Bone marrow (tissue), 2 donors: ENCODE results near the gene AVL9.
"Not testable (repeated sequence)": the region's sequence is repeated elsewhere in the genome, so short reads cannot be mapped to it uniquely, and the experiment has no call there.

Source experiments
- DNase-seq, 2 donors: peaks; one replicate each; lab custom pipeline; 2025; lab: John Stamatoyannopoulos, UW

AVL9 gene

DNA sequence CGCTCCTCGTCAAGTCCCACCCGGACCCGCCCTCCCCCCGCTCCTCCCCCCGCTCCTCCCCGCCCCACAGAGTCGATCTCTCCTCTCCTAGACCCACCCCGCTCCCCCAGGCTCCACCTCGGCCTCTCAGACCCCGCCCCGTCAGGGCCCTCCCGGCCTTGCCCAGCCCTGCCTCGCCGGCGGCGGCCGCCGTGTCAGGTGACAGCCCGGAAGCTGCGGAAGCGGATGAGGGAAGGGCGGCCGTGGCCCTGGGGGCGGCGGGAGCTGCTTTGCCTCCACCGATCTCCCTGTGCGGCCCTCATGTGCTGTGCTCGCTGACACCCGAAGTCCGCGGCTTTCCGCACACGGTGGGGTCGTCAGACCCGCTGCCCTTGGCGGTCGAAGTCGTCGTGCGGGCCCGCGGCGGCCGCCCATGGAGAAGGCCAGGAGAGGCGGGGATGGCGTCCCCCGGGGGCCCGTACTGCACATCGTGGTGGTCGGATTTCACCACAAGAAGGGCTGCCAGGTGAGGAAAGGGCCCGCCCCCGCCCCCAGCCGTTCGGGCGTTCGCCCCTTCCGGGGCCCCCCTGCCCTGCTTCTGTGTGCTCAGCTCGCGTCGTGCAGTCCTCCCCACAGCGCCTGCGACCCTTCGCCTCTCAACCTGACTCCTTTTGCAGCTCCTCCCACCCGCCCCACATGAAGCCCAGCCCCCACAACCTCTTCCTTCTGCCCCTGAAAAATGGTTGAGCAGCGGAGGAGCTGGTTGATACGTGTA, at the start of gene AVL9:
Gene AVL9 (plus strand): TSS at position 192 of the 754 bp plus-strand sequence. CDS start 221 bp downstream, at position 413.
- peak; percentile 87 to 90 for DNase-seq

GRCh38 chr7:32447218-32447617, 48.1 kb upstream of the AVL9 start:
- no peak for DNase-seq

DNA sequence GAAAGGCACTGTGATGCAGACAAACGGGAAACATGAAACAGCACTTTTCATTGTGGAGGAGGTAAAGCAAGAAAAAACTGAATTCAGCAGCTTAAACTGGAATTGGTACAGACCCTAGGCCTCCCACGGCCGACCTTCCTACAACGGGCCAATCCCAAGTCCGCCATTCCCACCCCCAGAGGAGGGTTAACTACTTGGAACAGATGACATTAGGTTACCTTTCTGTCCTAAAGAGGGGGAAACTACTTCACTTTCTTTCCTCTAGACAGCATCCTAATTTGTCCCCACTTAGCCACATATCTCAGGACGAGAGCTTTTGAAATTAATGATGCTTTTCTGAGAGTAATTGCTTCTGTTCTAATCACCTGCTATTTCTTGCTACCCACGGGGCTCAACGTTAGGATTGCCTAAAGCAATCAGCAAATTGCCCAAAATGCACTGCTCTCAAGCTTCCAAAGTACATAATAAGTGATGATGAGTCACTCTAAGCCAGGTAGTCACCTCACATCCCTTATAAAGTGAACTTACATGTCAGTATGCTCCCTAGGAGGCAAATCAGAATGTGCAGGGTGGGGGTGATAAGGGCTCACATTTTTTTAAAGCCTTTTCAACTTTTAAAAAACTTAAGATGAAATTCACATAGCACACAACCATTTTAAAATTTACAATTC, 41.8 kb upstream of the AVL9 start:
- no peak for DNase-seq

DNA sequence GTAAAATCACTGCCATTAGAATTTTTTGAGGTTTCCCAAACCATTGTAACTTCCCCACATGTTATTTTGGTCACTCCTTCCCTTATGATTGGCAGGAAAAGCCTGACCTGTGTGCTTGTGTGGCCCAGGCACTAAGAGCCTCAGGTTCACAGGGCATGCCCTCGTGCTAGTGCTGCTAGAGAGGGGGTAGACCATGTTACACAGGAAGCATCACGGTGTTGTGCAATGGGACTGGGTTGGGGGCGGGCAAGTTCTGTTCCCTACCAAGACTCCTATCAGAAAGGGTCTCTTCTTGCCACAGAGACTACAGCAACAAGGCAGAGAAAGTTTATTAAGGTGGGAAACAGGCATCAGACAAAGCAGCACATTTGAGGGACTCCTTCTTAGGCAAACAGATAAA, 37.3 kb upstream of the AVL9 start:
- DNase-seq: no peak

GRCh38 chr7:32459788-32460187, 35.5 kb upstream of the AVL9 start:
- DNase-seq: no peak

DNA sequence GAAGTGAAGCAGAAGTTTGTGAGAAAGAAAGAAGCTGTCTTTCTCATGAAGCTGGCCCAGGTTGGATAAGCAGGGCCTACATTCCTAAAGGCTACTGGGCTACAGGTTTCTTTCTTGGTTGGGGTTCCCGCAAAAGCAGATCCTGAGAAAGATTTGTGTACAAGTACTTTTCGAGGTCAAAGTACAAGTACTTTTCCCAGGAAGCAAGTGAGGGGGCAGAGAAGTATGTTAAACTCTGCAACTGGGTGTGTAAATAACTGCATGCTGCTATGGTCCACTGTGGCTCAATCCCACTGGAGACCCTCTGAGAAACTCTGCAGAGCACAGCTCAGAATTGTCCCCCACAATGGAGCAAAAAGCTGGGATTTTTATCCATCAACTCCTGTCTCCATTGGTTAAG, 33.8 kb upstream of the AVL9 start:
- no peak for DNase-seq

DNA sequence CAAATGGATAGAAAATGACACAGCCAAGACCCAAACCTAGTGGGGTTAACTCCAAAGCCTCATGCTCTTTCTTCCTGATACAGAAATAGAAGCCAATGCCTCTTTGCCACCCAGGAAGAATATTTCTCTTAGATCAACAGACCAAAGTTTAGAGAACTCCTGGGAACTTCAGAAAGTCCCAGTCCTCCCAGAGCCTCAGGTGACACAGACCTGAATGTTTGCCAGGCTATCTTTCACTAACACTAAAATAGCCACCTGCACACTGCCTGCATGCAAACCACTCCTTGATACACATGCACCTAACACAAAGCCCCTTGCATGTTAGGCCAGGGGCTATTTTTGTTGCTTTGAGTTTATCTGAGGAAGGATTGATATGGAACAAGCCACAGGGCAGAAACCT, 32.8 kb upstream of the AVL9 start:
- DNase-seq: no peak

- DNase-seq: no peak
Measured at GRCh38 chr7:32462977-32463376, 32.3 kb upstream of the AVL9 start.

- DNase-seq: not testable (repeated sequence)
Measured at GRCh38 chr7:32464641-32465416, 30.5 kb upstream of the AVL9 start.

- DNase-seq: not testable (repeated sequence)
Measured at GRCh38 chr7:32470004-32470403, 25.3 kb upstream of the AVL9 start.

DNA sequence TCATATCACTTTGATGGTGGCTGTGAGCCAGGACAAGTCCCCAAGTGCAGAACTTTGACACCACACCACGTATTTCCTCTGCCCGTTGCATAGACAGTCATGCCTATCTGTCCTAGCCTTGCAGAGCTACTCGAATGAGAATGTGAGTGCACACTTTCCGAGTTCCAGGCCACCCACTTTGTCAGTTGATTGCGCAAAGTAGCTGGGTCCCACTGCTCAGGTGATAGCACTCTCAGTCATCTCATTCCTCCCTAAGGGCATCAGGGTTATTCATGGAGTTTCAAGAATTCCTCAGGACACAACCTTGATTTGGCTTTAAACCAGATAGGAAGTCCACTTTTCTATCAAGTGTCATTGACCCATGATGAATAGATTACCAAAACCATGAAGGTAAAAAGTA, 24.4 kb upstream of the AVL9 start:
- no peak for DNase-seq

DNA sequence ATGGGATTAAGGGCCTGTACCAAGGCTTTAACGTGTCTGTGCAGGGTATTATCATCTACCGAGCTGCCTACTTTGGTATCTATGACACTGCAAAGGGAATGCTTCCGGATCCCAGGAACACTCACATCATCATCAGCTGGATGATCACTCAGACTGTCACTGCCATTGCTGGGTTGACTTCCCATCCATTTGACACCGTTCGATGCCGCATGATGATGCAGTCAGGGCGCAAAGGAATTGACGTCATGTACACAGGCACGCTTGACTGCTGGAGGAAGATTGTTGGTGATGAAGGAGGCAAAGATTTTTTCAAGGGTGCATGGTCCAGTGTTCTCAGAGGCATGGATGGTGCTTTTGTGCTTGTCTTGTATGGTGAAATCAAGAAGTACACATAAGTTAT, 23.3 kb upstream of the AVL9 start:
- no peak for DNase-seq

DNA sequence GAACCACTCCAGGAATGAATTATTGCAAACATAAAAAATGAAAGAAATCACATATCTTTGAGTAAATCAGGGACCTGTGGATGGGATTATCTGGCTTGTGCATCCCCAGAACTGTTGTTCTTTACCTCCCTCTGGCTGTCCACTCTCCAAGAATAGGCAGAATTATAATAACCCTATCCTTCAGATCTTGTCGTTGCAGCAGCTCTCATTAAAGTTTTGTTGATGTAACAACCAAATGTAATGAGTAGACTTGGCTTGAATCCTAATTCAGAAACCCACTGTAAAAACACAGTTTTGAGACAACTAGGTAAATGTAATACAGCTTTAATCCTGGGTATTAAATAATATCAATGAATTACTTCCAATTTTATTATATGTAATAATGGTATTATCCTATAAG, 21.3 kb upstream of the AVL9 start:
- DNase-seq: no peak

DNA sequence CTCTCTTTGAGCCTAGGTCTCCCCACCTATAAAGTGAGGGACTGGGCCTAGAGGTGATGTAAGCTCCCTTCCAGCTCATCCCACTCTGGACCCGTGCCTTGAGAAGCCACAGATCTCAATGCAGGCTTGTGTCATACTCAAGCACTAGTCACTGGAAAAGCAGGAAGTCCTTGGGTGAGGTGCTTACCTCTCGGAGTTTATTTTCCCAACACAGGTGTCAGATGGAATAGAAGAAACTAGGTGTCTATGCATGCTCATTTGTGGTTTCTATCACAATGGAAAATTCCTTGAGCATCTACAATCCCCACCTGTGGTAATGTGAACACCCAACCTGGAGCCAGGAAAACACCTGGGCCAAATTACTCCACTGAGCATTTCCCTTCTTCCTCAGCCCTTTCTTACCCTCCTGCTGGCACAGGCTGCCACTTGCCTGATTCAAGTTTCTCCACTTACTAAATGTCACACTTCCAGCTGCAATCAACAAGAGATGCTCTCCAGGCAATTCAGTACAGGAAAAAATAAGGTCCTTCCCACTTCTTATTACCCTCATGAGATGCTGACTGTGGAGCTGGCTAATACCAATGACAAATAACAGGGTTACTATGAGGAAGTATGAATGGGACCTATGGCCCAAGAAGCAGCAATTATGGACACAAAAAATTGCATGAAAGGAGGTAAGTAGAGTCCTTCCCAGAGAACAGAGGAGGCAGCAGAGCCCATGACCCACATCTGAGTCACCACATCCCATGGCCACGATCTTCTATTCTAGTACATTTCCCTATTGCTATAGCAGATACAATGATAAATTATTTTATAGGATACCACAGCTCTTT, 18.3 kb upstream of the AVL9 start:
- DNase-seq: no peak

- DNase-seq: no peak
Measured at GRCh38 chr7:32477649-32477980, 17.7 kb upstream of the AVL9 start.

GRCh38 chr7:32479574-32480200, 15.6 kb upstream of the AVL9 start:
- DNase-seq: no peak

DNA sequence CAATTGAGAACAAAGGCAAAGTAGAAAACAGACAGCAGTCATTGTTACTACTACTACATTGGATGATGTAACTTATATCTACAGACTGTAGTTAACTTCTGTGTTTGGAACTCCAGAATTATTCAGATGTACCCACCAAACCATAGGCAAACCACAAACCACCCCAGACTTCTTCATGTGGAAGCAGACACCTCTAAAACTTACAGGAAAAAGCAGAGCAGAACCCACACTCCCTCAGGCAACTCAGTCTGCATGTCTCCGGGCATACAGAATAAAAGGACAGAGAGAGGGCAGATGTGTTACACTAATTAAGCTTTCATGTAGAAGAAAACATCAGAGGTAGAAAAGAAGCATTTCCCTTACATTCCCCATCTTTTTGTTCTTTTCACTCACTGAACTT, 14.1 kb upstream of the AVL9 start:
- DNase-seq: no peak

- no peak for DNase-seq
Measured at GRCh38 chr7:32481921-32482320, 13.4 kb upstream of the AVL9 start.

DNA sequence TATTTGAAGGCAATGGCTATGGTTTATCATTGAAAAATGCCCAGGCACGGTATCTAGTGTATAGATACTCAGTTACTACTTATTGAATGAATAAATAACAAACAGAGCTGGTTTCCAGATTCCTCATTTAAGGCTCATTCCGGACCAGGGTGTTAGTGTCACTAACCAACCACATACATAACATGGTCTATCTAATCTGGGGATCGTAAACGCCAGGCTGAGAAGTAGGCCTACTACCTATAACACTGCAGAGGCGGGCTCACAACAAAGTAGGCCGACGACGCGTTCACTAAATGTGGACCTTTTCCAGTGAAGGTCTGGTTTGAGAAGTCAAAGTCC, 5.5 kb upstream of the AVL9 start:
- DNase-seq: no peak

DNA sequence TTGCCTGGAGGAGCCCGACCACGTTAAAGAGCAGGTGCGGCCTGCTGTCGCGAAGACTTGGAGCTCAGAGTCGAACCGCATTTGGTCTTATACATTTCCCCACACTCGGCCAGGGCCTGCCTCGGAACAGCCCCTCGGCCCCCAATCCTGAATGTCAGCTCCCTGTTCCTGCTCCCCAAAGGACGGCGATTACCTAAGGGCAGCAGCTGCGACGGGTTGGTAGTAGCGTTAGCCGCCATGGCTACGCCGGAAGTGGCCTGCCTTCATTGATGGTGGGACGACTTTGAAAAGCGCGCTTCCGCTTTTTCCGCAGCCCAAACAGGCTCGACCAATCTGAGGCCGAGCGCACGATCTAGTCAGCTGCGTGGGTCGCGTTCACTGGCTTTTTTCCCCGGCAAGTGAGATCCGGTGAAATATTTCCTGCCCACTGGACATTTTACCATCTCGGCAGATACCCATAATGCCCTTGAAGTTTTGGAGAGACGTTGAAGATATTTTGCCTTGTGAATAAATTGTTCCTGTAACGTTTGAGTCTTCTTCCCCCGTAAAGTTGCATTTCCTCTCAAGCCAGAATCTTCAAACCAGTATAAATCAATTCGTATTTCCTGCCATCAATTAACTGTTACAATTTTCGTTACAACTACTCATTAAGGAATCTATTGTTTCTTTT, 5.0 kb upstream of the AVL9 start, which contains the start of gene LSM5:
Gene LSM5 (minus strand): TSS at position 254 of the 670 bp plus-strand sequence. CDS start 15 bp downstream, at position 239.
- peak; percentile 65 to 85 for DNase-seq

GRCh38 chr7:32494946-32495297, 367 bp upstream of the AVL9 start:
- DNase-seq: no peak
